SW480 (cell line): ENCODE measurements around the gene MMAB.

Source experiments
- DNase-seq: peaks from one replicate; pipeline ENCODE4 v3.0.0-alpha.2; 2016; ENCODE audit warnings: low spot score

The MMAB gene

DNA sequence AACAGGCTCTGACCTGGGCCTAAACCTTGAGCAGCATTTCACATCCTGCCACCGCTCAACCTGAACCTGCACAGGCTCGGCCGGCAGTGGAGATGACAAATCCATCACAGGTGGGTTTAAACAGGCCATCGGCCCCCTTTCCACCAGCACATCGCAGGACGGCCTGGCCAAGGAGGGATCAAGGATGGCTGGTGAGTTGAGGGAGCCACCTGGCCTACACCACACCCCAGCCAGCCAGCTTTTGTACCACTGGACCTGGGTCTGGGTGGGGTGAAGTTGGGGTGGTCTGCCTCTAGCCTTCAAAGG lies 14.2 kb downstream of the MMAB start:
- DNase-seq, result no peak

DNA sequence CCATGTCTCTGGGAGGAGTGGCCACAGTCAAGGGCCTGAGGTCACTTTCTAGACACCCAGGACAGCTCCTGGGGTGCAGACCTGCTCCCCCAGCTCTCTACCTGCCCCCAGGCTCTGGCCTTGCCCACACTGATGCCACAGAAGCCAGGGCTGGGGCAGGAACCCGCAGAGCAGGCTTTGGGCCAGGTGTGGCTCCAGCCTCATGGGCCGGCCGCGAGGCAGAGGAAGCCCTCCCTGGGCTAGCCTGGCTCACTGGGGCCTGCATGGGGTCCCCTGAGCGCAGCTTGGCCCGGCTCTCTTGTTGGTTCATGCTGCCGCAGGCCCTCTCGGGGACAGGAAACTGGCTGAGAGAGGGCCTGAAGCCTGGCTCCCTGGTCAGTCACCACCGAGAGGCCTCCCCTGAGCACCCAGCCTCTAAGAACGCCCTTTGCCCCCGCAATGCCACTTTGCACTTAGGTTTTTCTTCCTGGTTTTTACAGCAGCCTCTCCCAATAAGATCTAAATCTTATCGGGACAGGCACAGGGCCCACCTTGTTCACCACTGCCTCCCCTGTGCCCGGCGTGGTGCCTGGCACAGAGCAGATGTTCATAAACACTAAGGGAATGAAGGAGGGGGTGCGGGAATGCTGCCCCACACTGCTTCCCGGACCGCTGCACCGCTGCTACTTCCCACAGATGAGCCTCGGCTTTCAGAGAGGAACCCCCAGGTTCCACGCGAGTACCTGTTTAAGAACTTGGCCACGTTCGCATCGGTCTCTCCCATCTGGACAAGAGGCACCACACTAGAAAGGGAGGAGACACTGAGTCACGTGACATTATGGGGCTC lies 14.7 kb downstream of the MMAB start:
- DNase-seq, result no peak

DNA sequence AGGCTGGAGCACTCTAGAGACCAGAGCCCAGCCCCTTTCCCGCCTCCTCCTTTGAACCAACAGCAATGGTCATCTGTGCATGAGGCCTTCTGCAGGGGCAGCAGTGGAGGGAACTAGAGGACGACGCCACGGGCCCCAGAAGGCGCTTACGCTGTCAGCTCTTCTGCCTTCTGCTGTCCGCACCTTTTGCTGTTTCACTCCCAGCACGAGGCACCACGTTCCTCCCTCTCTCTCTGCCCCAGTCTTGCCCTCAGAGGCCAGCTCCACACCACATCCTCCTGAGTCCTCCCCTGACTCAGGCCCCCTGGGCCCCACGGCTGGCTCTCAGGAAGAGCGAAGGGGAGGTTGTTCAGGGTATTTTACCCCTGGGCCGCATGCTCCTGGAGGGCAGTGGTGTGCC lies 15.5 kb downstream of the MMAB start:
- DNase-seq, result no peak

GRCh38 chr12:109557200-109557599 lies 16.1 kb downstream of the MMAB start:
- DNase-seq, result no peak

GRCh38 chr12:109555431-109556315 lies 17.6 kb downstream of the MMAB start:
- DNase-seq, result no peak

DNA sequence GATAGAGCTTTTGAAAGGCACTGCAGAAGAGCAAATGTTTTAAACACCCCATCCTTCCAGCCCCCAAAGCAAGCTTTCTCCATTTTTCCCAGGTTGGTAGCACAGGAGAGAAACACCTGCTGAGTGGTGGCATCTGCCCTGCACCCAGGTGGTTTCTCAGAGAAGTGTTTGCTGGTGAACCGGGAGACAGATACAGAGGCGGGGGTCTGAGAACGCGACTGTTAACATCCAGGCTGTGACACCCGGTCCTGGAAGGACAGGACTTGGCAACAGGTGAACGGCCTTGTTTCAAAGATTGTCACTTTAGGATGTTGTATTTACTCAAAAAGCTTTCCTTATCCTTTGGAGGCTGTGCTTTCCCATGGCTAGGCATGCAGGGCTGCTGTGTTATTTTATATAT lies 18.5 kb downstream of the MMAB start:
- DNase-seq, result no peak

DNA sequence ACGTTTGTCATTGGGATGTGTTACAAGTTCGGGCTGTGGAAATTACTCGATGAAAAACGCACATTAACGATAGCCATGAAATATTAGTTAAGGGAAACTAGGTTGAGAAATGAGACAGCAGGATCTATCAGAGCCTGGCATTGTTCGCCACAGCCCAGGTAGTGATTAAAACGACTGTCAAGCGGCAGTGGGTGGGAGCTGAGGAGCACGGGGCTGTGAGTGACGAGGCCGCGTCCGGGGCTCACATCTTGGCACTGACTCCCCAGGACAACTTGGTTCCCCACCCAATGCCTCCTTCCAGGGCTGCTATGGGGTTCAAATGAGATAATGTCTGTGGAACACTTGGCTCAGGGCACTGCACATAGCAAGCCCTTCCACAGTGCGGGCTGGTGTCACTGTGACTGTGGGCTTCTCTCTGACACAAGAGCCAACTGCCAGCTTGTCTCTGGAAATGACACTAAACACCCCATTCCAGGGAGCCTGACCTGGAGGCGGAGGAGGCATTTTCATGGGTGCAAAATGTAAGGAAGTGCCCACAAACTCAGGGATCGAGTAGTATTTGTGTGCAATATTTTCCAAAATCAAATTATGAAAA lies 19.3 kb downstream of the MMAB start:
- DNase-seq, result no peak

DNA sequence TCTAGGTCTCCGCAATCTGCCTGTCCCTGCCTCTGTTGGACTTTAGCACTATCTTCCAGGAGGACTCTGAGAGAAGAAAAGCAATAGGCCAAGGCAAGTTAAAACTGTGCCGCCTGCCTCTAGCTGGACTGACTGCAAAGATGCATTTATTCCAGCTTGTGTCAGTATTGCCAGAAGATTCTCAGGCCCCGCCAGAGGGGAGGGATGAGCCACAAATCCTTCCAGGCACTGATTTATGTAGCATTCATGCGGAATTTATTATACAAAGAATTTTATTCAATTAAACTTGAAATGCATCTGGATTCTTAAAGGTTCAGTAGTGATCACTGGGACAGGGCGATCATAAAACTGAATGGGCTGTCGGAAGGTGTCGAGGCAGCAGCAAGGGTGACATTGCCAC lies 19.8 kb downstream of the MMAB start:
- no peak for DNase-seq

- no peak for DNase-seq
Measured at GRCh38 chr12:109552971-109553370, 20.3 kb downstream of the MMAB start.

GRCh38 chr12:109551108-109551507 lies 22.2 kb downstream of the MMAB start:
- no peak for DNase-seq

- DNase-seq, result no peak
Measured at GRCh38 chr12:109550281-109550680, 23.0 kb downstream of the MMAB start.

- no peak for DNase-seq
Measured at GRCh38 chr12:109549613-109550270, 23.6 kb downstream of the MMAB start.

GRCh38 chr12:109548258-109548657 lies 25.0 kb downstream of the MMAB start:
- DNase-seq, result no peak

DNA sequence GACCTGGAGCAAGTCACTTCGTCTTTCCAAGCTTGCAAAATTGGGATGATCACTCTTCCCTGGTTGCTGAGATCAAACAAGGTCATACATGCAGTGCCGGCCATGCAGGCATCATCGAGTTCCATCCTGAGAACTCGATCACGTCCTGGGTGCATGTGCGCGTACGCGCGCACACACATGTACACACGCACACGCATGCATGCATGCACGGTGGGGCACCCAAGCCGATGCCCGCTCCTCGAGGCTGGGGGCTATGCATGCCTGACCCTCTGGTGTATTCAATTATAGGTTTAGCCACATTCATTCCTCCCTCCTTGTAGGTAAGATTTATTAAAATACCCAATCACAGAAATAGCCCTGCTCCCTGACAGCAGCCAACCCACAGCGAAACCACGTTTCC lies 26.0 kb downstream of the MMAB start:
- DNase-seq, result no peak

- no peak for DNase-seq
Measured at GRCh38 chr12:109545826-109546225, 27.5 kb downstream of the MMAB start.

- DNase-seq, result peak; percentile 11
Measured at GRCh38 chr12:109544955-109545531, 28.3 kb downstream of the MMAB start.

DNA sequence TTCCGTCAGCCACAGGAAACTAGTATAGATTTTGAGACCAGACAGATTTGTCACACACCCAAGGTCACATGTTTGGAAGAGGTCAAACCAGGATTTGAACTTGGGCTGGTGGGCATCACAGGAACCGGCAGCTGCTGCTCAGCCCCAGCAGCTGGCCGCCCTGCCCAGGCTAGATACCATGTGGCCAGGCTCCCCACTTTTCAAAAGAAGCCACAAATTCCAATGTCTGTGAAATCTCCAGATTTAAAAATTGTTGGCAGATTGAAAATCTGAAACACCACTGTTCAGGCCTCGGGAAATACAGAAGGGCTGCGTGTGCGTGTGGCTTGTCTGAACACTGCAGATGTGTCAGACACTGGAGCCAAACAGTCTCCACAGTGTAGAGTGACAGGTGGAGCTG lies 30.4 kb downstream of the MMAB start:
- DNase-seq, result no peak

GRCh38 chr12:109542014-109542413 lies 31.3 kb downstream of the MMAB start:
- peak; percentile 15 for DNase-seq

- DNase-seq, result no peak
Measured at GRCh38 chr12:109541413-109541726, 31.9 kb downstream of the MMAB start.

DNA sequence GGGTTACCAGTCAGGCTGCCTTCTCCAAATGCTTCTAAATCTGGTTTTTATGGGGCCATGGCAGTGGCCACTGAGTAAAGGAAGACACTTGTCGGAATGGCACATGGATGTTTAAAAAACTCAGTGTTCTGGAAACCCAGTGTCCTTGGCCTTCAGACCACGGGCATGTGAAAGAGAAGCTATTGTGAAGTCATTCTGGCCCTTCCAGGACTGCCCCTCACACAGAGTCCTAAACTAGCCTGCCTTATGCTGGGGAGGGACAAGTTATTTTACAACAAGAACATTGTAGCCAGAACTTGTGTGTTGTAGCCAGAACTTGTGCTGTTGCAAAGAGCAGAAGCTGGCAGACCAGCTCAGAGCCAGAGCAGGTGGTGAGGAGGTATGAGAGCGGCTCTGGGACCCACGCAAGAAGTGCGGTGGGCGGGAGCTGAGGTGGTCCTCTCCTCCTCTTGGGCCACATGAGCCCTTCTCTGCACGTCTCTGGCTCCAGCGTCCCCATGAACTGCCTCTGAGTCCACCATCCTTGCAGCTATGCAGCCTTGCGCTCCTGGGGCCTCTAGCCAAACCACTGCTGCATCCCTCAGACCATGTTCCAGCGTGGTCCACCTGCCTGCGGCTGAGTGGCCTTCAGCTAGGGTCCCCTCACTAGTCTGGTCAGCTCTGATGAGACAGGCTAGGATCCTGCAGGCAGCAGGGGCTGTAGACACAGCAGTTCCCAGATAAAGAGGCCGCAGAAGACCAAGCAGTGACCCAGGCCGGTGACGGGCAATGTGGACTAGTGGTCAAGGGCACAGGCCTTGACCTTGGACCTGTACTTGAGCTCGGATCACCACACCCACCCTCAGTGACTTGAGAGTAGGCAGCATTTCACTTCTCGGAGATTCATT lies 32.5 kb downstream of the MMAB start:
- no peak for DNase-seq

DNA sequence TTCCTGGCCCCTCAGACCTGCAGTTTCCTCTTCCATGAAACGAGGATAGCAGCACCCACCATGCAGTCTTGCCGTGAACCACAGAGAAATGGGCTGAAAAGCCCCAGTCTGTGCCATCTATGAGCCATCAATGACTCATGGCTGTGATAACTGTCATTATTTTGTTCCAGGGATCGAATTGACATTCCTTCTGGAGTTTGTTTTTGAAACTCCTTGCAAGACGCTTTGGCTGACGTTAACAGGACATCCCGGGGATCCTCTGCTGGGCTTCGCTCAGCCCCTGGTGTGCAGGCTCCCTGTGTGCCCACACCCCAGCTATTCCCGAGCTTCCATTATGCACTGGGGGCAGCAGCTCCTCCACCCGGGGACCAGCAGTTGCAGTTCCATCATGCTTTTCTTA lies 33.8 kb downstream of the MMAB start:
- DNase-seq, result no peak
